ENCODE data around the gene CNPY4.
"Not testable (repeated sequence)": the region's sequence is repeated elsewhere in the genome, so short reads cannot be mapped to it uniquely, and the experiment has no call there.

The CNPY4 gene

DNA sequence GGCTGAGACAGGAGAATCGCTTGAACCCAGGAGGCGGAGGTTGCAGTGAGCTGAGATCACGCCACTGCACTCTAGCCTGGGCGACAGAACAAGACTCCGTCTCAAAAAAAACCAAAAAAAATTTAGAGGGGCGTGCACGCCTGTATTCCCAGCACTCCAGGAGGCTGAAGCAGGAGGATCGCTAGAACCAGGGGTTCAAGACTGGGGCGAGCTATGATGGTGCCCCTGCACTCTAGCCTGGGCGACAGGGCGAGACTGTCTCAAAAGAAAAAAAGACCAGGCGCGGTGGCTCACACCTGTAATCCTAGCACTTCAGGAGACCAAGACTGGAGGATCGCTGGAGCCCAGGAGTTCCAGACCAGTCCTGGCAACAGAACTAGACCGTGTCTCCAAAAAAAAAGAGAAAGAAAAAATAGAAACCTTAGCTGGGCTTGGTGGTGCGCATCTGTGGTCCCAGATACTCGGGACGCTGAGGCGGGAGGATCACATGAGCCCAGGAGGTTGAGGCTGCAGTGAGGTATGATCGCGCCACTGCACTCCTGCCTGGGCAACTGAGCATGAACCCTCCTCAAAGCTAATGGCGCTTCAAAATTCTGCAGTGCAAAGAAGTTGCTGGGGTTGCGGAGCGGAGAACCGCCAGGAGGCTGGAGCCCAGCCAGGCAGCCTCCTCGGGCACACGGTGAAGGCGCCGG, 7.0 kb downstream of the CNPY4 start:
- TF ChIP-seq CTCF (IDR thresholded peaks at IDR 0.05; ENCODE audit: insufficient read depth, low read depth, low read length, missing control alignments): no peak
- DNase-seq (ENCODE audit: low read depth): no peak
- H3K4me3 ChIP-seq (ENCODE audit: low read length): peak overlapping the region; percentile 92

DNA sequence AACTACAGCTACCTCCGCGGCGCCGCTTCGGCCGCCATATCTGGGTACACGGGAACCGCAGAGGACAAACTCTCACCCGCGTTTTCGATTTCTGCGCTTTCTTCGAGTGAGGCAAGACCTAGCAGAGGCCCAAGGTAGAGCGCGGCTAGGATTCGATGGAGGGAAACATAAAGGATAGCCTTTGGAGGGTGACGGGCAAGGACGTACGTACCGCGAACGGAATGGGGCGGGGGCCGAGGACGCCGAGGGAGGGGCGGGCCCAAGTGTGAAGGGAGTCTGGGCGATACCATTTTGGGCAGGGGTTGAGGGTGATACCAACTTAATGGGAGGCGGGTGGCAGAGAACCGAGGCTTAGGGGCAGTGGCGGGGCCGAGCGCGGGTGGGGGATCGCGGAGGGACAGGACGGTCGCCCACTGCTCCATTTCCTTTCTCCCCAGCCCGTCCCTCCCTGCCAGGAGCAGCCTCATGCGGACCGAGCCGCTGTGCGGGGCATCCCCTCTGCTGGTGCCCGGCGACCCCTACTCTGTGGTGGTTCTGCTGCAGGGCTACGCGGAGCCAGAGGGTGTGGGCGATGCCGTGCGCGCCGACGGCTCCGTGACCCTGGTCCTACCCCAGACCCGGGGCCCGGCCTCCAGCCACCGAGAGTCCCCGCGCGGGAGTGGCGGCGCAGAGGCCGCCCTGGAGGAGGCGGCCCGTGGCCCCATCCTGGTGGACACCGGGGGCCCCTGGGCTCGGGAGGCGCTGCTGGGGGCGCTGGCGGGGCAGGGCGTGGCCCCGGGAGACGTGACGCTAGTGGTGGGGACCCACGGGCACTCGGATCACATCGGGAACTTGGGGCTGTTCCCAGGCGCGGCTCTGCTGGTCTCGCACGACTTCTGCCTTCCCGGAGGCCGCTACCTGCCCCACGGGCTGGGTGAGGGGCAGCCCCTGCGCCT, 7.8 kb downstream of the CNPY4 start, which contains the start of gene MBLAC1:
Gene MBLAC1, plus strand, starts transcription at position 37 of the 935 bp plus-strand sequence. Its CDS starts 429 bp downstream, at position 466.
- peak; percentile 90 for DNase-seq (ENCODE audit: low read depth)
- H3K4me3 ChIP-seq (ENCODE audit: low read length): peak within 1 kb of the TSS; percentile 92
- TF ChIP-seq CTCF (IDR thresholded peaks at IDR 0.05; ENCODE audit: insufficient read depth, low read depth, low read length, missing control alignments): no peak

- H3K4me3 ChIP-seq (ENCODE audit: low read length): peak overlapping the region; percentile 92
- TF ChIP-seq CTCF (IDR thresholded peaks at IDR 0.05; ENCODE audit: insufficient read depth, low read depth, low read length, missing control alignments): no peak
- no peak for DNase-seq (ENCODE audit: low read depth)
Measured at GRCh38 chr7:100127866-100128636, 8.6 kb downstream of the CNPY4 start.

DNA sequence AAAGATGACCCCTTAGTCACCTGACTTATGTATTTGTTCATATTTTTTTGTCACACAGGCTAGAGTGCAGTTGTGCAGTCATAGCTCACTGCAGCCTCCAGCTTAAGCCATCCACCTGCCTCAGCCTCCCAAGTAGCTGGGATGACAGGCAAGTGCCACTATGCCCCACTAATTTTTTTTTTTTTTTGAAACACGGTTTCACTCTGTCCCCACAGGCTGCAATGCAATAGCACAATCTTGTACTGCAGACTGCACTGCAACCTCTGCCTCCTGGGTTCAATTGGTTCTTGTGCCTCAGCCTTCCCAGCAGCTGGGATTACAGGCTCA, 9.2 kb downstream of the CNPY4 start:
- no peak overlapping the region for H3K4me3 ChIP-seq (ENCODE audit: low read length)
- no peak for DNase-seq (ENCODE audit: low read depth)
- TF ChIP-seq CTCF (IDR thresholded peaks at IDR 0.05; ENCODE audit: insufficient read depth, low read depth, low read length, missing control alignments): no peak

GRCh38 chr7:100130220-100130607, 10.8 kb downstream of the CNPY4 start:
- not testable (repeated sequence) for H3K4me3 ChIP-seq (ENCODE audit: low read length)
- peak; percentile 67 for DNase-seq (ENCODE audit: low read depth)

- DNase-seq (ENCODE audit: low read depth): peak; percentile 64
- peak; percentile 77 for TF ChIP-seq CTCF (IDR thresholded peaks at IDR 0.05; ENCODE audit: insufficient read depth, low read depth, low read length, missing control alignments)
- no peak overlapping the region for H3K4me3 ChIP-seq (ENCODE audit: low read length)
Measured at GRCh38 chr7:100130608-100131453, 11.4 kb downstream of the CNPY4 start.
